LNCaP clone FGC (cell line): Measurements from ENCODE around the gene ARHGAP24.
A peak's percentile ranks its signal among the peaks of the same experiment; 100 is the strongest.

Experiments used
- DNase-seq: peaks from one replicate; pipeline ENCODE4 v3.0.0-alpha.2; 2011; ENCODE audit warnings: low read depth
- H3K4me3 ChIP-seq: 2 replicates; pipeline ENCODE4 v1.5.1; 2011; ENCODE audit warnings: mild to moderate bottlenecking, low read depth, low read length, control low read depth
- CTCF ChIP-seq: IDR thresholded peaks from 2 replicates; pipeline ENCODE4 v1.5.1; 2012; ENCODE audit warnings: mild to moderate bottlenecking; ENCODE audit not compliant: control insufficient read depth, insufficient read depth; ENCODE audit errors: extremely low read depth

Gene ARHGAP24

DNA sequence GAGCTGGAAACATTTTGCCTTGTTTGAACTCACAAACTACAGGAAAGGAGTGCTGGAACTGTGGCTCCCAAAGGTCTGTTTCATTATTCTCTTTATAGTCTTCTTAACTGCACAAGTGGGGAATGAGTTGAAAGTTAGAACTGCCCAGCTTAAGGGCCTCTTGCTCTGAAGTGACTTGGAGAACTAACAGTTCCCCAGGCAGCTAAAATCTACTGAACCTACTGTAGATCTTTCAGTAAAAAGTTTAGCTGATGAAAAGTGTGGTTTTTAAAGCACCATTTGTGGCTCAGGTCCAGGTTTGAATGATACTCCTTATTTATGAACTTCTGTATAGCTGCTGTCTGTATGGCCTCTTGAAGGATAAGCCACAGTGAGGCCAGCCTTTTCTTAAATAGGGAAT lies 531.1 kb downstream of the ARHGAP24 start:
- H3K4me3 ChIP-seq = no peak overlapping the region
- no peak for TF ChIP-seq CTCF
- no peak for DNase-seq

DNA sequence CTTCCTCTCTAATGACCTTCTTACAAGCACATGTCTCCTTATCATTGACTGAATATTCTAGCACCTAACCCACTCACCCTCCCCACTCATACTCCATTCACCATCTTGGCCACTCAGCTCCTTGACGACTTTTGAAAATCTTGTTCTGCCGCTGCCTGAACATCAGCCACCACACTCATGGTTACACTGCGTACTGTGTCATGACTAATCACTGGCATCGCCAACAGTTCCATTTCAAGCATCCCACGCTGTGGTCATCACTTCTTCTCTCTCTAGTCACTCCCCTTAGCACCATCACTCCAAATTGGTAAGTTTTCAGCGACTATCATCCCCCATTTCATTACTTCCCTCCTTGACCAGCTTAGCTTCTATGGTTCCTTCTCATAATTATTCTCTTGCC lies 532.1 kb downstream of the ARHGAP24 start:
- H3K4me3 ChIP-seq = no peak overlapping the region
- no peak for DNase-seq
- TF ChIP-seq CTCF = no peak

DNA sequence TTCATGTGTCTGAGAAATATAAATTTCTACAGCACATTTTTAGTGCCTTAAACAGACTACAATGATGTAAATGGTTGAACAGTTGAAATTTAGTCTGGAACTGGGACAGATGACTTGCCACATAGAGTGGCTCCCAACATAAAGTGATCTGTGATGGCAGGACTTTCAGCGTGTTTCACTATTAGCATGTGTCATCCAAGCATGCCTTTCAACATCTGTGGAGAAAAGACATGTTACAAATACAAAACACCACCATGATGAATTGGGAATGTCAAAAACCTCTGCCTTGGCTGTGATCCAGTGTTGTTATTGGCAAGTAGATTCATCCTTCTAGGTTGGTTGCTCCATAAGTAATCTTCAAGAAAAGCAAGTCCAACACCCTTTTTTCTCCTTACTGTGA lies 536.2 kb downstream of the ARHGAP24 start:
- DNase-seq = no peak
- no peak for TF ChIP-seq CTCF
- H3K4me3 ChIP-seq = no peak overlapping the region

DNA sequence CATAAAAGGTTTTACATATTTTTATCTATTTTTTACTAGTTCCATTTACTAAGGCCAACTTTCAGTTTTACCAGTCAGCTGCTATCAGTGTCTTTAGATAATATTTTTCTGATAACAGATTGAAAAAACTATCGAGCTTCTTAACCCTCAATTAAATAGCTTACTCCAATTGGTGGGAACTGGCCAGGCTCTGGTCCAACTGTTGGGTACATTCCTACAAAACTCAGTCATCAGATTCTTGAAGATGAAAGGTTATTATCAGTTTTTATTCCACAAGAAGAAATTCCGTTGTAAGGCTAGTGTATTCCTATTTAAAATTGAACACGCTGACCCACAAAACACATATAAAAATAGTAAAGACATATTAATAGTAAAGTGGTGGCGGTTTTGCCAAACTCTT lies 538.7 kb downstream of the ARHGAP24 start:
- no peak overlapping the region for H3K4me3 ChIP-seq
- no peak for TF ChIP-seq CTCF
- DNase-seq = no peak

GRCh38 chr4:86014599-86014998 lies 539.6 kb downstream of the ARHGAP24 start:
- no peak for TF ChIP-seq CTCF
- no peak for DNase-seq
- H3K4me3 ChIP-seq = no peak overlapping the region

DNA sequence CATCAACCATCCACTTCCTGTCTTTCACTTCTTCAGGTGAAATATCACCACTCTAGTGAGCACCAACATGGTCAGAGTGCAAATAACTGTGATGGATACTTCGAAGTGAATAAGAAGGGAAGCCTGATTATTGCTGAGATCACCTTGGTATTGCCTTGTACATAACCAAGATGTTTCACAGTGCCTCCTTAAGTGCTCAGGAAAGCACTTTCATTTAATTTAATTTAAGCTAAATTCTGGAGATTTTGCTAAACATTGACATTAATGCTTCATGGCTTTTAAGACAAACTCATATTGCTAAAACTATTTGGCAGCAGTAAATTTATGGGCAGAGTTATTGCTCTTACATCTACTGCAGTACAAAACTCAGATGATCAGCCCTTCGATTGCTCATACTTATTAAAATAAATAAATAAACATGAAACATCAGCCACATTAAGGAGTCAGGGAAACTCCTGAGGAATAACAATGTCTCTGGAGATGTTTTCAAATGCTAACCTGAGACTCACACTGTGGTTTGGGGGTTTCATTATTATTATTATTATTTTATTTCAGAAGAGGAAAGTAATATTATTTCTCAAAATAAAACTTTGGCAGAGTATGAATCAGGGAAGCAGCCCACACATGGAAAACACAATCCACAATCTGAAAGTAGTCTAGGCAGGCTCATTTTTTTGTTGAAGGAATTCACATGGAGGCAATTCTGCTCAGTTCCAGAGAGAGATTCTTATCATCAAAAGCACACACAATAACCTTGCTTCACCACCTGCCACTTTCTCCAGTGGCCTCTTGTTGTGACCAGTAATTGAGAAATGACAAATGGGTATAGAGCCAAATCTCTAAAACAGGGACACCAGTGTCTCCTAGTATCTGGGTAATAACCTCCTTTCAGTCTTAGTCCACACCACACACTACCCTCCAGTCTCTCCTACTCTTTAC lies 540.7 kb downstream of the ARHGAP24 start:
- DNase-seq = peak; percentile 10
- TF ChIP-seq CTCF = no peak
- H3K4me3 ChIP-seq = no peak overlapping the region

- no peak for DNase-seq
- no peak for TF ChIP-seq CTCF
- H3K4me3 ChIP-seq = no peak overlapping the region
These were observed 544.4 kb downstream of the ARHGAP24 start for GRCh38 chr4:86019362-86019761.
